Right atrium auricular region (tissue), 2 donors: Measurements from ENCODE around the gene COL3A1. TPM values are rescaled to one million over a fixed set of nuclear protein-coding genes. Genes with fewer than 3 reads are reported as not detected.

Experiments used
- DNase-seq: peaks from one replicate; pipeline ENCODE4 v3.0.0-alpha.2; 2019; ENCODE audit warnings: low spot score
- H3K27ac ChIP-seq, 2 donors: fragments of 200-600 bp; sonication (generic); 1 replicate in 1 of 2; 2 replicates in 1 of 2; pipeline ENCODE4 v1.5.1; 2016 to 2019
- H3K27me3 ChIP-seq, 2 donors: fragments of 200-600 bp; sonication (generic); one replicate each; pipeline versions ENCODE4 v1.5.1 to v1.6.0; 2017 to 2019
- H3K36me3 ChIP-seq: fragments of 200-600 bp; sonication (generic); one replicate; pipeline ENCODE4 v1.5.1; 2016
- H3K4me1 ChIP-seq, 2 donors: fragments of 200-600 bp; sonication (generic); one replicate each; pipeline versions ENCODE4 v1.5.1 to v1.6.0; 2017 to 2019
- H3K4me3 ChIP-seq, 2 donors: fragments of 200-600 bp; sonication (generic); 1 replicate in 1 of 2; 2 replicates in 1 of 2; pipeline ENCODE4 v1.5.1; 2017 to 2019; ENCODE audit warnings: mild to moderate bottlenecking in 1 of 2, moderate library complexity in 1 of 2
- H3K9me3 ChIP-seq, 2 donors: fragments of 200-600 bp; sonication (generic); one replicate each; pipeline ENCODE4 v1.5.1; 2019
- total RNA-seq, 2 donors: library from RNA; depleted of rRNA; stranded (reverse); fragments of >200 nt; gene quantifications; one replicate each; pipeline ENCODE4 v1.1.0, GENCODE V29; 2016
- TF ChIP-seq, protein P1 (sequence below), 2 donors: fragments of 200-600 bp; sonication (generic); IDR thresholded peaks; one replicate each; pipeline ENCODE4 v1.5.1; 2019; ENCODE audit warnings: antibody characterized with exemption in 2 of 2

The COL3A1 gene
- total RNA-seq, 2 donors from 2014 or later = 86.4 to 608 TPM

DNA sequence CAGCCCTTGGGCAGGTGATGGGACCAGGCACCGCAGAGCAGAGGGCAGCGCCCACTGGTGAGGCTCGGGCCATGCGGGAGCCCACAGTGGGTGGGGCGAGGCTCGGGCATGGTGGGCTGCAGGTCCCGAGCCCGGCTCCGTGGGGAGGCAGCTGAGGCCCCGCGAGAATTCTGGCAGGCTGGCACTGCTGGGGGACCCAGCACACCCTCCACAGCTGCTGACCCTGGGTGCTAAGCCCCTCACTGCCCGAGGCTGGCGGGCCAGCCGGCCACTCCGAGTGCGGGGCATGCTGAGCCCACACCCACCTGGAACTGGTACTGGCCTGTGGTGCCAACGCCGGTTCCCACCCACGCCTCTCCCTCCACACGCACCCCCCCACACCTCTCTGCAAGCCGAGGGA, 29.7 kb upstream of the COL3A1 start:
- no peaks in the 10 kb centered on the region for H3K4me1 ChIP-seq
- no peak overlapping the region for H3K27ac ChIP-seq
- no peaks in the 10 kb centered on the region for H3K9me3 ChIP-seq
- no peaks in the 10 kb centered on the region for H3K36me3 ChIP-seq
- TF ChIP-seq, protein P1, sequence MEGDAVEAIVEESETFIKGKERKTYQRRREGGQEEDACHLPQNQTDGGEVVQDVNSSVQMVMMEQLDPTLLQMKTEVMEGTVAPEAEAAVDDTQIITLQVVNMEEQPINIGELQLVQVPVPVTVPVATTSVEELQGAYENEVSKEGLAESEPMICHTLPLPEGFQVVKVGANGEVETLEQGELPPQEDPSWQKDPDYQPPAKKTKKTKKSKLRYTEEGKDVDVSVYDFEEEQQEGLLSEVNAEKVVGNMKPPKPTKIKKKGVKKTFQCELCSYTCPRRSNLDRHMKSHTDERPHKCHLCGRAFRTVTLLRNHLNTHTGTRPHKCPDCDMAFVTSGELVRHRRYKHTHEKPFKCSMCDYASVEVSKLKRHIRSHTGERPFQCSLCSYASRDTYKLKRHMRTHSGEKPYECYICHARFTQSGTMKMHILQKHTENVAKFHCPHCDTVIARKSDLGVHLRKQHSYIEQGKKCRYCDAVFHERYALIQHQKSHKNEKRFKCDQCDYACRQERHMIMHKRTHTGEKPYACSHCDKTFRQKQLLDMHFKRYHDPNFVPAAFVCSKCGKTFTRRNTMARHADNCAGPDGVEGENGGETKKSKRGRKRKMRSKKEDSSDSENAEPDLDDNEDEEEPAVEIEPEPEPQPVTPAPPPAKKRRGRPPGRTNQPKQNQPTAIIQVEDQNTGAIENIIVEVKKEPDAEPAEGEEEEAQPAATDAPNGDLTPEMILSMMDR (IDR thresholded peaks at IDR 0.05) = no peak
- no peaks in the 10 kb centered on the region for H3K27me3 ChIP-seq
- no peak for DNase-seq
- no peak overlapping the region for H3K4me3 ChIP-seq

DNA sequence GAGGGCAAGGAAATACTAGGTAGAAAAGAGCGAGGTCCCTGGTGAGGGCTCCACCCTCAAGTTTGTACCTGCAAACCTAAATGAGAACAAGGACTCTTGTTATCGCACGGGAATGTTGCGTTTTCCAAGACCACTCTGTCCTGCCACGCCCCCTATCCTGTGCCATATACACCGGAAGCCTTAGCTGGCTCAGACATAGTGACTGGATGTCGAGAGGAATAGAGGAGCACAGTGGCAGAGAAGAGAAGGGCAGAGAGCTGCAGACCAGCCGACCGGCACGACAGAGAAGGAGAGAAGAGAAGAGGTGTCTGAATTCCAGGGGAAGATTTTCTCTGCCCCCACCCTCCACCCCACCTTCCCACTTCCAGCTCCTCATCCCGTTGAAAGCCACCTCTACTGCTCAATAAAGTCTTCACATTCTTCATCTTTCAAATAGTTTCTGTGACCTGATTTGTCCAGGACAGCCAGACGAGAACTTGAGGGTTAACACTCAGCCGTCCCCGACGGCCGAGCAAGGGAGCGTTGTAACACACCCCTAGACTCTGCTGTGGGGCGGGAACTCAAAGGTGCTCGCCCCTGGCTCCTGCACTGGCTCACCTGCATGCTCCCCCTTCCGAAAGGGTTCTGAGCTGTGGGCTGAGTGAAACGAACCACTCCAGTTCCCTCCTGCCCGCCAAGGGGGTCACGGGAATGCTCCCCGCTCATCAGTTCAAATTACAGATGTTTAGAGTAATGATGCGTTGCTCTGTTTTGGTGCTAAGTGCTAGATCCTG, 24.9 kb upstream of the COL3A1 start:
- no peaks in the 10 kb centered on the region for H3K4me1 ChIP-seq
- H3K36me3 ChIP-seq = no peaks in the 10 kb centered on the region
- no peak for DNase-seq
- H3K27ac ChIP-seq = no peak overlapping the region
- no peaks in the 10 kb centered on the region for H3K9me3 ChIP-seq
- H3K4me3 ChIP-seq = no peak overlapping the region
- TF ChIP-seq, protein P1 (IDR thresholded peaks at IDR 0.05) = no peak
- no peaks in the 10 kb centered on the region for H3K27me3 ChIP-seq

DNA sequence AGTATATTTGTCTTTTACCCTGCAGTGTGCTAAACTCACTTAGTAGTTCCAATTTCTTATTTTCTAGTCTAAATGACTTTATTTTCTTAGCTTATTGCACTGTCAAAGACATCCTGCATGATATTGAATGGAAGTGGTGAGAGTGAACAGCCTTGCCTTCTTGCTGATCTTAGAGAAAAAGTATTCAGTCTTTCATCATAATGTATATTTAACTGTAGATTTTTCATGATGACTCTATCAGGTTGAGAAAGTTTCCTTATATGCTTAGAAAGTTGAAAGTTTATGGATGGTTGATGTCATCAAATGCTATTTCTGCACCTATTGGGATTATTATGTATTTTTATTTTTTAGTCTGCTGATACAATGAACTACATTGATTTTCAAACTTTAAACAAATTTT, 21.3 kb upstream of the COL3A1 start:
- Histone ChIP-seq H3K9me3 (no peaks in the 10 kb centered on the region), H3K36me3 (no peaks in the 10 kb centered on the region), H3K27ac (no peak overlapping the region), H3K4me3 (no peak overlapping the region), H3K4me1 (no peaks in the 10 kb centered on the region), H3K27me3 (no peaks in the 10 kb centered on the region)
- DNase-seq = no peak
- TF ChIP-seq, protein P1 (IDR thresholded peaks at IDR 0.05) = no peak

DNA sequence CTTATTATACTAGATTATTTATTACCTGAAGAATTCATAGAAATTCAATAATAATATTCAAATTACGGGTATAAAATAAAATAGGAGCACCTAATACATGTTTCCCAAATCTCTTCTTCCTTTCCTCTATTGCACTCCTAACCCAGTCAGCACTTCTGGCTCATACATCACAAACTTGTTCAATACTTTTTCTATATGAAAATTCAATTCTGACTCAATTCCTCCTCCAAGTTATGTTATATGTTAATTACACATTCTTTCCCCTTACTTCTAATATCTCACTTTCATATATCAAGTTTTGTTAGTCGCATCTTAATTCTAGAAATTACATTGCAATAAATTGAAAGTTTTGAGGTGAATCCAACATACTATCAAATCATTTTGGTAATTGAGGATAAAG, 17.9 kb upstream of the COL3A1 start:
- no peak for DNase-seq
- no peak overlapping the region for H3K4me3 ChIP-seq
- TF ChIP-seq, protein P1 (IDR thresholded peaks at IDR 0.05) = no peak
- peaks cover 0 to 6% of the 10 kb centered on the region in 2 donors for H3K9me3 ChIP-seq
- H3K4me1 ChIP-seq = no peaks in the 10 kb centered on the region
- no peaks in the 10 kb centered on the region for H3K36me3 ChIP-seq
- H3K27ac ChIP-seq = no peak overlapping the region
- no peaks in the 10 kb centered on the region for H3K27me3 ChIP-seq

DNA sequence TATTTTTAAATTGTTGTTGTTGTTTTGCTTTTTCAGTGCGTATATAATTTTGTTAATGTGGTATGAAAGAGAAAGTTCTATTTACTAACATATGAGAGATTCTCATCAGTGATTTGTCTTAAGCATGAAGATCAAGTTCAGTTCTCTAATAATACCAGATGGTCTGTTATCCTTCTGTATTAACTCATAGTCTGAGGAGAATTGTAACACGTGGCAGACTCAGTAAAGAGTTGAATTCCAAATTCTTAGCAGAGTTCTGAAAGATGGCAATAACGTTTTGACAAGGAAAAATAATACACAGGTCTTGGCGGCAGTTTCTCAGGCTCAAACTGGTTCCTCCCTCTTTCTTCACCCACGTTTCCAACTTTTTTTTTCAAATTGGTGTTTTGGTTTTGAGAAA, 17.2 kb upstream of the COL3A1 start:
- no peak for DNase-seq
- Histone ChIP-seq H3K27ac (no peak overlapping the region), H3K4me3 (no peak overlapping the region), H3K36me3 (no peaks in the 10 kb centered on the region), H3K27me3 (no peaks in the 10 kb centered on the region), H3K9me3 (peaks cover 0 to 6% of the 10 kb centered on the region in 2 donors), H3K4me1 (no peaks in the 10 kb centered on the region)
- TF ChIP-seq, protein P1 (IDR thresholded peaks at IDR 0.05) = no peak

DNA sequence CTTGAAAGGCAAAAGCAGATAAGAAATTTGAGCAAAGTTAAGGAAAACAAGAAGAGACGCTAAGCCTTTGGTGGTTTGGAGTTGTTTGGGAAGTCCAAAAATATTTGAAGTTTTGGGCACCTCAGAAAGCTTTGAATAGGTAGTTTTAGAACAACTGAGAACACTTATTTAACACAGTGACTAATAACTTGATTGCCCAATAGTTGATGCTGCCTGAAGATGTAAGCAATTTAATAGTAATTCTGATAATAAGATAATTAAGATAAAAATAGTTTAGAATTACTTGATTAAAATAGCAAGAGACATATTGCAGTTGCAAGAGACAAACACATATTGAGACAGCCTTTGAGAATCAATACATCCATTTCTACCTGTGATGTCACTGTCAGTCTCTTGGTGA, 16.5 kb upstream of the COL3A1 start:
- TF ChIP-seq, protein P1 (IDR thresholded peaks at IDR 0.05) = no peak
- no peak overlapping the region for H3K4me3 ChIP-seq

More for the DNA sequence above, 16.5 kb upstream of the COL3A1 start:
- no peak for DNase-seq
- no peaks in the 10 kb centered on the region for H3K36me3 ChIP-seq
- H3K4me1 ChIP-seq = no peaks in the 10 kb centered on the region
- no peaks in the 10 kb centered on the region for H3K27me3 ChIP-seq
- peaks cover 0 to 6% of the 10 kb centered on the region in 2 donors for H3K9me3 ChIP-seq
- H3K27ac ChIP-seq = no peak overlapping the region
